H9 (cell line): ENCODE results near the gene SLC10A3. TPM values are rescaled to one million over a fixed set of nuclear protein-coding genes. Genes with fewer than 3 reads are reported as not detected.

Experiments used
- DNase-seq: peaks from one replicate; pipeline ENCODE4 v3.0.0-alpha.2; 2017
- H2AFZ ChIP-seq: one replicate; pipeline ENCODE4 v1.6.1; 2013; ENCODE audit warnings: mild to moderate bottlenecking, low read length, control low read depth, moderate library complexity
- H2AK5ac ChIP-seq: 2 replicates; pipeline ENCODE4 v1.6.1; 2013; ENCODE audit warnings: low read length, control low read depth, mixed read lengths; ENCODE audit not compliant: insufficient read length
- H2BK120ac ChIP-seq: one replicate; pipeline ENCODE4 v1.6.1; 2013; ENCODE audit warnings: low read depth, mild to moderate bottlenecking, low read length, control low read depth, inconsistent platforms; ENCODE audit not compliant: poor library complexity, severe bottlenecking
- H2BK12ac ChIP-seq: 2 replicates; pipeline ENCODE4 v1.6.1; 2013; ENCODE audit warnings: low read length, control low read depth, mixed read lengths, low read depth; ENCODE audit not compliant: insufficient read length
- H2BK15ac ChIP-seq: 2 replicates; pipeline ENCODE4 v1.6.1; 2013; ENCODE audit warnings: low read depth, low read length, control low read depth
- H2BK20ac ChIP-seq: one replicate; pipeline ENCODE4 v1.6.1; 2013; ENCODE audit warnings: low read depth, mild to moderate bottlenecking, low read length, control low read depth, inconsistent platforms; ENCODE audit not compliant: poor library complexity, severe bottlenecking
- H2BK5ac ChIP-seq: 2 replicates; pipeline ENCODE4 v1.6.1; 2013; ENCODE audit warnings: low read length, control low read depth, mixed read lengths; ENCODE audit not compliant: insufficient read length
- H3K14ac ChIP-seq: 2 replicates; pipeline ENCODE4 v1.6.1; 2013; ENCODE audit warnings: low read length, control low read depth; ENCODE audit not compliant: insufficient read depth
- H3K18ac ChIP-seq: 2 replicates; pipeline ENCODE4 v1.6.1; 2013; ENCODE audit warnings: low read depth, mild to moderate bottlenecking, mixed read lengths, low read length, control low read depth; ENCODE audit not compliant: insufficient read length
- H3K23ac ChIP-seq: 2 replicates; pipeline ENCODE4 v1.6.1; 2013; ENCODE audit warnings: low read length, control low read depth, mixed read lengths, low read depth; ENCODE audit not compliant: insufficient read length
- H3K23me2 ChIP-seq: 2 replicates; pipeline ENCODE4 v1.6.1; 2013; ENCODE audit warnings: low read depth, mild to moderate bottlenecking, mixed read lengths, low read length, control low read depth; ENCODE audit not compliant: insufficient read length, poor library complexity, severe bottlenecking
- H3K27ac ChIP-seq: 2 replicates; pipeline ENCODE4 v1.5.1; 2013; ENCODE audit warnings: low read length, control low read depth, mixed read lengths, low read depth; ENCODE audit not compliant: insufficient read length
- H3K27me3 ChIP-seq: 2 replicates; pipeline ENCODE4 v1.6.1; 2013; ENCODE audit warnings: low read length, control low read depth, inconsistent platforms; ENCODE audit not compliant: insufficient read depth
- H3K4ac ChIP-seq: 2 replicates; pipeline ENCODE4 v1.6.1; 2013; ENCODE audit warnings: low read depth, mild to moderate bottlenecking, control low read depth, inconsistent platforms, low read length, moderate library complexity
- H3K4me1 ChIP-seq: 2 replicates; pipeline ENCODE4 v1.6.1; 2013; ENCODE audit warnings: low read length, control low read depth, inconsistent platforms; ENCODE audit not compliant: insufficient read depth
- H3K4me2 ChIP-seq: 2 replicates; pipeline ENCODE4 v1.6.1; 2013; ENCODE audit warnings: low read length, control low read depth, mixed read lengths; ENCODE audit not compliant: insufficient read length, insufficient read depth
- H3K56ac ChIP-seq: 2 replicates; pipeline ENCODE4 v1.6.1; 2013; ENCODE audit warnings: low read depth, mild to moderate bottlenecking, mixed read lengths, low read length, control low read depth; ENCODE audit not compliant: insufficient read length
- H3K79me1 ChIP-seq: 2 replicates; pipeline ENCODE4 v1.6.1; 2013; ENCODE audit warnings: low read depth, mild to moderate bottlenecking, moderate library complexity, low read length, control low read depth, inconsistent platforms; ENCODE audit not compliant: insufficient read depth, poor library complexity, severe bottlenecking
- H3K79me2 ChIP-seq: 2 replicates; pipeline ENCODE4 v1.6.1; 2013; ENCODE audit warnings: low read length, control low read depth, inconsistent platforms; ENCODE audit not compliant: insufficient read depth
- H3K9ac ChIP-seq: 2 replicates; pipeline ENCODE4 v1.6.1; 2013; ENCODE audit warnings: low read length, control low read depth, mixed read lengths; ENCODE audit not compliant: insufficient read length; ENCODE audit errors: extremely low read depth
- H3K9me3 ChIP-seq: one replicate; pipeline ENCODE4 v1.6.1; 2013; ENCODE audit warnings: low read depth, low read length, inconsistent platforms; ENCODE audit not compliant: control insufficient read depth
- H3T11ph ChIP-seq: one replicate; pipeline ENCODE4 v1.6.1; 2013; ENCODE audit warnings: mild to moderate bottlenecking, low read length, control low read depth, inconsistent platforms
- H4K20me1 ChIP-seq: one replicate; pipeline ENCODE4 v1.6.1; 2013; ENCODE audit not compliant: control insufficient read depth, insufficient read length, insufficient read depth
- H4K5ac ChIP-seq: 2 replicates; pipeline ENCODE4 v1.6.1; 2013; ENCODE audit warnings: low read depth, mild to moderate bottlenecking, mixed read lengths, low read length, control low read depth; ENCODE audit not compliant: insufficient read length
- H4K8ac ChIP-seq: replicated peaks from 2 replicates; pipeline ENCODE4 v1.6.1; 2013; ENCODE audit warnings: low read length, control low read depth, mixed read lengths, low read depth; ENCODE audit not compliant: insufficient read length
- H4K91ac ChIP-seq: 2 replicates; pipeline ENCODE4 v1.6.1; 2013; ENCODE audit warnings: low read depth, mild to moderate bottlenecking, moderate library complexity, mixed read lengths, low read length, control low read depth; ENCODE audit not compliant: insufficient read length
- H3K27ac Mint-ChIP-seq, 3 experiments: 2 replicates in 2 of 3; 3 replicates in 1 of 3; pipeline ENCODE4 v1.8.0; 2020 to 2021; ENCODE audit warnings: mixed read lengths in 3 of 3, mild to moderate bottlenecking in 1 of 3, moderate library complexity in 1 of 3
- H3K27me3 Mint-ChIP-seq: 2 replicates; pipeline ENCODE4 v1.8.0; 2021; ENCODE audit warnings: low read depth, mild to moderate bottlenecking, moderate library complexity, mixed read lengths
- H3K36me3 Mint-ChIP-seq, 3 experiments: 2 replicates in 2 of 3; 3 replicates in 1 of 3; pipeline ENCODE4 v1.8.0; 2020 to 2021; ENCODE audit warnings: low read depth in 3 of 3, mixed read lengths in 3 of 3; ENCODE audit not compliant: insufficient read depth in 1 of 3
- H3K4me1 Mint-ChIP-seq, 2 experiments: 2 replicates each; pipeline ENCODE4 v1.8.0; 2020; ENCODE audit warnings: mixed read lengths in 2 of 2
- H3K4me3 Mint-ChIP-seq, 2 experiments: 2 replicates in 1 of 2; 3 replicates in 1 of 2; pipeline ENCODE4 v1.8.0; 2020 to 2021; ENCODE audit warnings: mild to moderate bottlenecking in 2 of 2, mixed read lengths in 2 of 2, moderate library complexity in 1 of 2
- H3K9me3 Mint-ChIP-seq, 2 experiments: 2 replicates in 1 of 2; 3 replicates in 1 of 2; pipeline ENCODE4 v1.8.0; 2020; ENCODE audit warnings: mild to moderate bottlenecking in 2 of 2, mixed read lengths in 2 of 2, moderate library complexity in 1 of 2
- CTCF ChIP-seq: fragments of 200-600 bp; sonication (generic); conservative IDR thresholded peaks from 3 replicates; pipeline ENCODE4 v1.8.0; 2021; ENCODE audit warnings: antibody characterized with exemption, mild to moderate bottlenecking
- WGBS: extraction: QIAGEN DNeasy Blood & Tissue Kit; methylation state at CpG from one replicate; pipeline ENCODE4 v1.1.7; 2013; ENCODE audit warnings: missing lambda C conversion rate, low lambda C conversion rate, mixed read lengths; ENCODE audit not compliant: insufficient read length; ENCODE audit errors: extremely low coverage; 5-methylcytosine and 5-hydroxymethylcytosine counted together
- total RNA-seq: library from RNA; stranded (reverse); gene quantifications from 2 replicates; pipeline ENCODE4 v1.2.1, GENCODE V29; 2021

SLC10A3 gene
- total RNA-seq, 1 experiment from 2014 or later, result 8.8 TPM

GRCh38 chrX:154531626-154532025, 41.2 kb upstream of the SLC10A3 start:
- H3T11ph ChIP-seq, result no peak overlapping the region
- no peak overlapping the region for H2AK5ac ChIP-seq
- H4K8ac ChIP-seq, result no peak overlapping the region
- no peaks in the 10 kb centered on the region for H3K27me3 ChIP-seq
- H3K4me1 ChIP-seq, result no peaks in the 10 kb centered on the region
- H3K9me3 ChIP-seq, result peaks cover 21% of the 10 kb centered on the region
- no peak overlapping the region for H3K56ac ChIP-seq
- no peak overlapping the region for H2BK20ac ChIP-seq
- H2BK15ac ChIP-seq, result no peak overlapping the region
- Mint-ChIP-seq H3K4me1 (peaks cover 3 to 4% of the 10 kb centered on the region in 2 experiments; a peak in 3 of 4 replicates), H3K4me3 (no peak overlapping the region), H3K36me3 (peaks cover 20 to 55% (median 36%) of the 10 kb centered on the region in 3 experiments), H3K9me3 (peaks cover 67 to 74% of the 10 kb centered on the region in 2 experiments), H3K27ac (no peak overlapping the region), H3K27me3 (peaks cover 9% of the 10 kb centered on the region)
- no peaks in the 10 kb centered on the region for H3K79me2 ChIP-seq
- H3K14ac ChIP-seq, result no peak overlapping the region
- H4K91ac ChIP-seq, result no peak overlapping the region
- peak; percentile 58 for DNase-seq
- no CpG with 5 or more reads among the region's 16 CpGs for WGBS
- no peak overlapping the region for H3K18ac ChIP-seq
- no peaks in the 10 kb centered on the region for H4K20me1 ChIP-seq
- H3K23ac ChIP-seq, result no peak overlapping the region
- no peak overlapping the region for H2BK12ac ChIP-seq
- no peak overlapping the region for H2BK120ac ChIP-seq
- no peaks in the 10 kb centered on the region for H3K79me1 ChIP-seq
- H4K5ac ChIP-seq, result no peak overlapping the region
- no peak overlapping the region for H3K4ac ChIP-seq
- peaks cover 3% of the 10 kb centered on the region for H3K23me2 ChIP-seq
- no peak overlapping the region for H3K9ac ChIP-seq
- no peak overlapping the region for H3K4me2 ChIP-seq
- H2AFZ ChIP-seq, result no peak overlapping the region
- no peak overlapping the region for H2BK5ac ChIP-seq
- no peak overlapping the region for H3K27ac ChIP-seq
- no peak for TF ChIP-seq CTCF
